ENCODE results near the gene LYPD8.

Gene LYPD8

GRCh38 chr1:248782416-248783141, 27.0 kb upstream of the LYPD8 start:
- Histone ChIP-seq H4K20me1 (ENCODE audit: insufficient read depth, low read length) (no peaks in the 10 kb centered on the region), H2AFZ (ENCODE audit: low read depth, low read length) (no peak overlapping the region), H3K79me2 (ENCODE audit: low read length) (no peaks in the 10 kb centered on the region), H3K9ac (ENCODE audit: low read length) (no peak overlapping the region), H3K4me2 (ENCODE audit: low read length) (no peak overlapping the region), H3K9me3 (ENCODE audit: insufficient read depth, low read length) (no peaks in the 10 kb centered on the region), H3K4me3 (ENCODE audit: low read length) (no peak overlapping the region), H3K27me3 (ENCODE audit: low read depth, low read length) (peaks cover 48% of the 10 kb centered on the region), H3K4me1 (ENCODE audit: low read length) (no peaks in the 10 kb centered on the region), H3K36me3 (replicated peaks; ENCODE audit: low read depth, low read length) (no peaks in the 10 kb centered on the region), H3K27ac (ENCODE audit: low read length) (no peak overlapping the region)
- TF ChIP-seq, protein P1, sequence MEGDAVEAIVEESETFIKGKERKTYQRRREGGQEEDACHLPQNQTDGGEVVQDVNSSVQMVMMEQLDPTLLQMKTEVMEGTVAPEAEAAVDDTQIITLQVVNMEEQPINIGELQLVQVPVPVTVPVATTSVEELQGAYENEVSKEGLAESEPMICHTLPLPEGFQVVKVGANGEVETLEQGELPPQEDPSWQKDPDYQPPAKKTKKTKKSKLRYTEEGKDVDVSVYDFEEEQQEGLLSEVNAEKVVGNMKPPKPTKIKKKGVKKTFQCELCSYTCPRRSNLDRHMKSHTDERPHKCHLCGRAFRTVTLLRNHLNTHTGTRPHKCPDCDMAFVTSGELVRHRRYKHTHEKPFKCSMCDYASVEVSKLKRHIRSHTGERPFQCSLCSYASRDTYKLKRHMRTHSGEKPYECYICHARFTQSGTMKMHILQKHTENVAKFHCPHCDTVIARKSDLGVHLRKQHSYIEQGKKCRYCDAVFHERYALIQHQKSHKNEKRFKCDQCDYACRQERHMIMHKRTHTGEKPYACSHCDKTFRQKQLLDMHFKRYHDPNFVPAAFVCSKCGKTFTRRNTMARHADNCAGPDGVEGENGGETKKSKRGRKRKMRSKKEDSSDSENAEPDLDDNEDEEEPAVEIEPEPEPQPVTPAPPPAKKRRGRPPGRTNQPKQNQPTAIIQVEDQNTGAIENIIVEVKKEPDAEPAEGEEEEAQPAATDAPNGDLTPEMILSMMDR (IDR thresholded peaks at IDR 0.05; ENCODE audit: low read depth, low read length): no peak
- no peak for TF ChIP-seq EZH2phosphoT487 (IDR thresholded peaks at IDR 0.05; ENCODE audit: low read depth)

GRCh38 chr1:248779350-248779749, 23.8 kb upstream of the LYPD8 start:
- TF ChIP-seq, protein P1 (IDR thresholded peaks at IDR 0.05; ENCODE audit: low read depth, low read length): no peak
- TF ChIP-seq EZH2phosphoT487 (IDR thresholded peaks at IDR 0.05; ENCODE audit: low read depth): no peak
- no peaks in the 10 kb centered on the region for H3K36me3 ChIP-seq (replicated peaks; ENCODE audit: low read depth, low read length)
- H3K4me3 ChIP-seq (ENCODE audit: low read length): no peak overlapping the region
- H3K27me3 ChIP-seq (ENCODE audit: low read depth, low read length): peaks cover 22% of the 10 kb centered on the region
- H3K79me2 ChIP-seq (ENCODE audit: low read length): no peaks in the 10 kb centered on the region
- H3K27ac ChIP-seq (ENCODE audit: low read length): no peak overlapping the region
- H3K4me1 ChIP-seq (ENCODE audit: low read length): no peaks in the 10 kb centered on the region
- no peaks in the 10 kb centered on the region for H3K9me3 ChIP-seq (ENCODE audit: insufficient read depth, low read length)
- H2AFZ ChIP-seq (ENCODE audit: low read depth, low read length): no peak overlapping the region
- H3K4me2 ChIP-seq (ENCODE audit: low read length): no peak overlapping the region
- no peak overlapping the region for H3K9ac ChIP-seq (ENCODE audit: low read length)
- H4K20me1 ChIP-seq (ENCODE audit: insufficient read depth, low read length): no peaks in the 10 kb centered on the region

DNA sequence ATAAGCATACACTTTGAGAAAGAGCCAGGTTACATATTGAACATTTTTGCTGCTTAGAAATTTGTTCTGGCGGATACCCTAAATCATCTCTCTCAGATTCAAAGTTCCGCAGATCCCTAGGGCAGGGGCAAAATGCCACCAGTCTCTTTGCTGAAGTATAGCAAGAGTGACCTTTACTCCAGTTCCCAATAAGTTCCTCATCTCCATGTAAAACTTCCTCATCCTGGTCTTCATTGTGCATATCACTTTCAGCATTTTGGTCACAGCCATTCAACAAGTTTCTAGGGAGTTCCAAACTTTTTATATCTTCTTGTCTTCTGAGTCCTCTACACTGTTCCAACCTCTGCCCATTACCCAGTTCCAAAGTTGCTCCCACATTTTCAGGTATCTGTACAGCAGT, 23.3 kb upstream of the LYPD8 start:
- no peaks in the 10 kb centered on the region for H3K4me1 ChIP-seq (ENCODE audit: low read length)
- H3K27ac ChIP-seq (ENCODE audit: low read length): no peak overlapping the region
- no peaks in the 10 kb centered on the region for H4K20me1 ChIP-seq (ENCODE audit: insufficient read depth, low read length)
- H3K4me2 ChIP-seq (ENCODE audit: low read length): no peak overlapping the region
- H3K9me3 ChIP-seq (ENCODE audit: insufficient read depth, low read length): no peaks in the 10 kb centered on the region
- no peak overlapping the region for H3K9ac ChIP-seq (ENCODE audit: low read length)
- H3K27me3 ChIP-seq (ENCODE audit: low read depth, low read length): peaks cover 18% of the 10 kb centered on the region
- TF ChIP-seq EZH2phosphoT487 (IDR thresholded peaks at IDR 0.05; ENCODE audit: low read depth): no peak
- TF ChIP-seq, protein P1 (IDR thresholded peaks at IDR 0.05; ENCODE audit: low read depth, low read length): no peak
- no peaks in the 10 kb centered on the region for H3K79me2 ChIP-seq (ENCODE audit: low read length)
- H2AFZ ChIP-seq (ENCODE audit: low read depth, low read length): no peak overlapping the region
- no peaks in the 10 kb centered on the region for H3K36me3 ChIP-seq (replicated peaks; ENCODE audit: low read depth, low read length)
- no peak overlapping the region for H3K4me3 ChIP-seq (ENCODE audit: low read length)

DNA sequence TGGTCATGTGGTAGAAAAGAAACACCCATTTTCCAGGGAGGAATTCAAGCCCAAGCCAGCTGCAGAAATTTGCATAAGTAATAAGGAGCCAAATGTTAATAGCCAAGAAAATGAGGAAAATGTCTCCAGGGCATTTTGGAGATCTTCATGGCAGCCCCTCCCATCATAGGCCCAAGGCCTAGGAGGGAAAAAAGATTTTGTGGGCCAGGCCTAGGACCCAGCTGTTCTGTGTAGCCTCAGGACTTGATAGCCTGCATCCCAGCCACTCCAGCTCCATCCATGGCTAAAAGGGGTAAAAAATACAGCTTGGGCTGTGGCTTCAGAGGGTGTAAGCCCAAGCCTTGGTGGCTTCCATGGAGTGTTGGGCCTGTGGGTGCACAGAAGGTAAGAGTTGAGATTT, 21.4 kb upstream of the LYPD8 start:
- Histone ChIP-seq H3K9ac (ENCODE audit: low read length) (no peak overlapping the region), H3K4me3 (ENCODE audit: low read length) (no peak overlapping the region), H3K79me2 (ENCODE audit: low read length) (no peaks in the 10 kb centered on the region), H3K9me3 (ENCODE audit: insufficient read depth, low read length) (no peaks in the 10 kb centered on the region), H3K27ac (ENCODE audit: low read length) (no peak overlapping the region), H3K4me1 (ENCODE audit: low read length) (no peaks in the 10 kb centered on the region), H3K27me3 (ENCODE audit: low read depth, low read length) (peaks cover 21% of the 10 kb centered on the region), H3K36me3 (replicated peaks; ENCODE audit: low read depth, low read length) (no peaks in the 10 kb centered on the region), H4K20me1 (ENCODE audit: insufficient read depth, low read length) (no peaks in the 10 kb centered on the region), H3K4me2 (ENCODE audit: low read length) (no peak overlapping the region), H2AFZ (ENCODE audit: low read depth, low read length) (no peak overlapping the region)
- TF ChIP-seq, protein P1 (IDR thresholded peaks at IDR 0.05; ENCODE audit: low read depth, low read length): no peak
- no peak for TF ChIP-seq EZH2phosphoT487 (IDR thresholded peaks at IDR 0.05; ENCODE audit: low read depth)
